Glutamatergic neuron (in vitro differentiated cells): Measurements from ENCODE around the gene FNIP2. TPM values are rescaled to one million over a fixed set of nuclear protein-coding genes. Genes with fewer than 3 reads are reported as not detected.

Experiments
- DNase-seq: peaks from one replicate; pipeline ENCODE4 v3.0.0; 2022
- H3K27ac Mint-ChIP-seq: one replicate; pipeline ENCODE4 v1.8.0; 2020; ENCODE audit warnings: mild to moderate bottlenecking, mixed read lengths, inconsistent platforms; ENCODE audit not compliant: unreplicated experiment
- H3K27me3 Mint-ChIP-seq: one replicate; pipeline ENCODE4 v1.8.0; 2020; ENCODE audit warnings: mild to moderate bottlenecking, moderate library complexity, mixed read lengths, inconsistent platforms; ENCODE audit not compliant: unreplicated experiment
- H3K36me3 Mint-ChIP-seq: one replicate; pipeline ENCODE4 v1.8.0; 2020; ENCODE audit warnings: mild to moderate bottlenecking, mixed read lengths, inconsistent platforms; ENCODE audit not compliant: unreplicated experiment
- H3K4me1 Mint-ChIP-seq: one replicate; pipeline ENCODE4 v1.8.0; 2020; ENCODE audit warnings: mild to moderate bottlenecking, low read depth, mixed read lengths, inconsistent platforms; ENCODE audit not compliant: unreplicated experiment
- H3K4me3 Mint-ChIP-seq: one replicate; pipeline ENCODE4 v1.8.0; 2020; ENCODE audit warnings: mild to moderate bottlenecking, mixed read lengths, inconsistent platforms; ENCODE audit not compliant: unreplicated experiment
- H3K9me3 Mint-ChIP-seq: one replicate; pipeline ENCODE4 v1.8.0; 2020; ENCODE audit warnings: mild to moderate bottlenecking, moderate library complexity, mixed read lengths, inconsistent platforms; ENCODE audit not compliant: unreplicated experiment
- CTCF ChIP-seq: fragments of 200-600 bp; sonication (generic); IDR thresholded peaks from one replicate; pipeline ENCODE4 v1.5.0; 2021; ENCODE audit not compliant: partially characterized antibody, unreplicated experiment
- total RNA-seq: library from RNA; stranded (reverse); fragmentation: NEBNext Ultra II Directional; extraction: Animal tissue kit (Norgen Biotek cat#: 25700); gene quantifications from one replicate; pipeline ENCODE4 v1.2.1, GENCODE V29; 2021; ENCODE audit not compliant: unreplicated experiment

Gene FNIP2
- total RNA-seq, 1 donor from 2014 or later: 53.2 TPM

GRCh38 chr4:158936238-158936637, 167.4 kb downstream of the FNIP2 start:
- Mint-ChIP-seq H3K27me3 (no peaks in the 10 kb centered on the region), H3K4me3 (no peak overlapping the region), H3K9me3 (no peaks in the 10 kb centered on the region), H3K36me3 (no peaks in the 10 kb centered on the region), H3K4me1 (peaks cover 9% of the 10 kb centered on the region), H3K27ac (no peak overlapping the region)
- DNase-seq: no peak
- TF ChIP-seq CTCF: no peak

- peak overlapping the region; percentile 59 for H3K27ac Mint-ChIP-seq
- no peaks in the 10 kb centered on the region for H3K36me3 Mint-ChIP-seq
- H3K4me3 Mint-ChIP-seq: no peak overlapping the region
- peak; percentile 18 for DNase-seq
- no peaks in the 10 kb centered on the region for H3K27me3 Mint-ChIP-seq
- H3K9me3 Mint-ChIP-seq: no peaks in the 10 kb centered on the region
- H3K4me1 Mint-ChIP-seq: peaks cover 9% of the 10 kb centered on the region
- no peak for TF ChIP-seq CTCF
Observed at GRCh38 chr4:158938220-158939044, 169.6 kb downstream of the FNIP2 start.

GRCh38 chr4:158940271-158940670, 171.4 kb downstream of the FNIP2 start:
- Mint-ChIP-seq H3K27me3 (no peaks in the 10 kb centered on the region), H3K4me1 (peaks cover 9% of the 10 kb centered on the region), H3K27ac (no peak overlapping the region), H3K36me3 (no peaks in the 10 kb centered on the region), H3K4me3 (no peak overlapping the region), H3K9me3 (no peaks in the 10 kb centered on the region)
- no peak for DNase-seq
- TF ChIP-seq CTCF: no peak

- Mint-ChIP-seq H3K27me3 (no peaks in the 10 kb centered on the region), H3K9me3 (no peaks in the 10 kb centered on the region), H3K4me1 (peaks cover 9% of the 10 kb centered on the region), H3K4me3 (no peak overlapping the region), H3K27ac (no peak overlapping the region), H3K36me3 (no peaks in the 10 kb centered on the region)
- DNase-seq: no peak
- no peak for TF ChIP-seq CTCF
Observed at GRCh38 chr4:158941321-158941720, 172.5 kb downstream of the FNIP2 start.

GRCh38 chr4:158941895-158942294, 173.1 kb downstream of the FNIP2 start:
- TF ChIP-seq CTCF: no peak
- peaks cover 9% of the 10 kb centered on the region for H3K4me1 Mint-ChIP-seq
- no peaks in the 10 kb centered on the region for H3K36me3 Mint-ChIP-seq
- no peak for DNase-seq
- no peak overlapping the region for H3K4me3 Mint-ChIP-seq
- no peaks in the 10 kb centered on the region for H3K9me3 Mint-ChIP-seq
- H3K27me3 Mint-ChIP-seq: no peaks in the 10 kb centered on the region
- H3K27ac Mint-ChIP-seq: no peak overlapping the region
